Esophagus muscularis mucosa (tissue), 4 donors: ENCODE results near the gene MMRN2. TPM values are rescaled to one million over a fixed set of nuclear protein-coding genes. Genes with fewer than 3 reads are reported as not detected.
"Not testable (repeated sequence)": the region's sequence is repeated elsewhere in the genome, so short reads cannot be mapped to it uniquely, and the experiment has no call there.

Experiments
- DNase-seq: peaks from one replicate; pipeline ENCODE4 v3.0.0-alpha.2; 2017; ENCODE audit errors: extremely low spot score
- H3K27ac ChIP-seq, 4 donors: fragments of 200-600 bp; sonication (generic); replicated peaks in 1 of 4; 1 replicate in 3 of 4; 2 replicates in 1 of 4; pipeline ENCODE4 v1.5.1; 2016 to 2019; ENCODE audit warnings: mild to moderate bottlenecking in 1 of 4
- H3K27me3 ChIP-seq, 4 donors: fragments of 200-600 bp; sonication (generic); one replicate each; pipeline versions ENCODE4 v1.5.1 to v1.6.0; 2016 to 2019
- H3K36me3 ChIP-seq, 4 donors: fragments of 200-600 bp; sonication (generic); one replicate each; pipeline ENCODE4 v1.5.1; 2016 to 2019
- H3K4me1 ChIP-seq, 4 donors: fragments of 200-600 bp; sonication (generic); one replicate each; pipeline ENCODE4 v1.5.1; 2016 to 2019
- H3K4me3 ChIP-seq, 4 donors: fragments of 200-600 bp; sonication (generic); 1 replicate in 2 of 4; 2 replicates in 2 of 4; pipeline ENCODE4 v1.5.1; 2016 to 2019; ENCODE audit warnings: mild to moderate bottlenecking in 4 of 4, moderate library complexity in 1 of 4
- H3K9me3 ChIP-seq, 4 donors: fragments of 200-600 bp; sonication (generic); 1 replicate in 3 of 4; 2 replicates in 1 of 4; pipeline ENCODE4 v1.5.1; 2016 to 2019
- EP300 ChIP-seq: sonication (generic); formaldehyde crosslinking; IDR thresholded peaks from one replicate; pipeline ENCODE4 v1.6.1; 2017; ENCODE audit warnings: antibody characterized with exemption
- POLR2A ChIP-seq: fragments of 450-650 bp; IDR thresholded peaks from one replicate; pipeline ENCODE4 v1.6.1; 2017; ENCODE audit warnings: antibody characterized with exemption, moderate library complexity, mild to moderate bottlenecking, low read depth
- POLR2AphosphoS5 ChIP-seq, 2 donors: sonication (generic); formaldehyde crosslinking; IDR thresholded peaks; one replicate each; pipeline ENCODE4 v1.6.1; 2017; ENCODE audit warnings: antibody characterized with exemption in 2 of 2
- WGBS: methylation state at CpG from one replicate; pipeline ENCODE4 v1.1.5; 2018; 5-methylcytosine and 5-hydroxymethylcytosine counted together
- intact Hi-C: fragments of 100-400 bp; cut with DNase I; formaldehyde crosslinking; loops from one replicate; pipeline ENCODE4 v1.15.1; 2023
- total RNA-seq, 4 donors: library from RNA; depleted of rRNA; stranded (reverse); fragments of >200 nt; gene quantifications; one replicate each; pipeline versions ENCODE4 v1.1.0 to v1.2.1, GENCODE V29; 2016
- TF ChIP-seq, protein P1 (sequence below), 3 experiments: fragments of 200-600 bp in 2 of 3; fragments of 450-650 bp in 1 of 3; sonication (generic) in 2 of 3; IDR thresholded peaks; one replicate each; pipeline ENCODE4 v1.5.1; 2017 to 2019; ENCODE audit warnings: antibody characterized with exemption in 3 of 3, mild to moderate bottlenecking in 2 of 3, moderate library complexity in 1 of 3

MMRN2 gene, protein sequence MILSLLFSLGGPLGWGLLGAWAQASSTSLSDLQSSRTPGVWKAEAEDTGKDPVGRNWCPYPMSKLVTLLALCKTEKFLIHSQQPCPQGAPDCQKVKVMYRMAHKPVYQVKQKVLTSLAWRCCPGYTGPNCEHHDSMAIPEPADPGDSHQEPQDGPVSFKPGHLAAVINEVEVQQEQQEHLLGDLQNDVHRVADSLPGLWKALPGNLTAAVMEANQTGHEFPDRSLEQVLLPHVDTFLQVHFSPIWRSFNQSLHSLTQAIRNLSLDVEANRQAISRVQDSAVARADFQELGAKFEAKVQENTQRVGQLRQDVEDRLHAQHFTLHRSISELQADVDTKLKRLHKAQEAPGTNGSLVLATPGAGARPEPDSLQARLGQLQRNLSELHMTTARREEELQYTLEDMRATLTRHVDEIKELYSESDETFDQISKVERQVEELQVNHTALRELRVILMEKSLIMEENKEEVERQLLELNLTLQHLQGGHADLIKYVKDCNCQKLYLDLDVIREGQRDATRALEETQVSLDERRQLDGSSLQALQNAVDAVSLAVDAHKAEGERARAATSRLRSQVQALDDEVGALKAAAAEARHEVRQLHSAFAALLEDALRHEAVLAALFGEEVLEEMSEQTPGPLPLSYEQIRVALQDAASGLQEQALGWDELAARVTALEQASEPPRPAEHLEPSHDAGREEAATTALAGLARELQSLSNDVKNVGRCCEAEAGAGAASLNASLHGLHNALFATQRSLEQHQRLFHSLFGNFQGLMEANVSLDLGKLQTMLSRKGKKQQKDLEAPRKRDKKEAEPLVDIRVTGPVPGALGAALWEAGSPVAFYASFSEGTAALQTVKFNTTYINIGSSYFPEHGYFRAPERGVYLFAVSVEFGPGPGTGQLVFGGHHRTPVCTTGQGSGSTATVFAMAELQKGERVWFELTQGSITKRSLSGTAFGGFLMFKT
- 10 to 100 TPM; 24.9 to 85.9 (median 56.3) TPM for total RNA-seq

DNA sequence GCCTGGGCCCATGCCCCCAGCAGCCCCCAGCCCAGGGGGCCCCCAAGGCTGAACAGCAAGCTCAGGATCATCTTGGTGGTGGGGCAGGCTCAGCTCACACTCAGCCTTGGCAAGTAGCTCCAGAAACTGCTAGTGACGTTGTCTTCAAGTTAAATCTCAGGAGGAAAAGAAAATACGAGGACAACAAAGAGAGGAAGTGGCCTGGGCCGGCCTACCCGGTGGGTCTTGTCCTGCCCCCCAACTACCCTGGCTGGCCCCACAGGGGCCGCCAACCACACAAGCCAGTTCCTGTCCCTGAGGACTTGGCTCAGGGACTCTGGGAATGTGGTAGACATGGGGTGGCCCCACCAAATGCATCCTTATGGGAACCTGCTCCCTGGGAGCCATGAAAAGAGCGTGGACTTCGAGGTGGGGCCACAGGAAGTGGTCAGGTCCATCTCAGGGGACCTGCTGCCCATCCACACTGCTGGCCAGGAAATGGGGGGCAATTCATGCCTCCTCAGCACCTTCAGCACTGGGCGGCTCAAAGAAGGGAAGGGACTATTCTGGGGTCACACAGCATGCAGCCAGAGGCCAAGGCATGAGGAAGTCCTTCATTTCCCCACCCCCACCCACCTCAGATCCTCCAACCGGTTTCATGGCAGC lies at the start of gene MMRN2:
TSS of gene MMRN2 (minus strand) at position 145 of the 645 bp plus-strand sequence. CDS start at position 71, 74 bp downstream.
- Histone ChIP-seq H3K27me3 (no peaks in the 10 kb centered on the region), H3K27ac (peak within 1 kb of the TSS; percentile 65 to 82 (median 75)), H3K9me3 (no peaks in the 10 kb centered on the region), H3K4me1 (peaks cover 46 to 81% (median 68%) of the 10 kb centered on the region in 4 donors), H3K36me3 (no peaks in the 10 kb centered on the region), H3K4me3 (peak within 1 kb of the TSS; percentile 43 to 55 (median 43))
- no peak for DNase-seq
- TF ChIP-seq EP300: no peak
- TF ChIP-seq POLR2AphosphoS5 (IDR thresholded peaks at IDR 0.05): peak in 1 of 2 donors; percentile 41
- WGBS: 57% methylated on average over 8 of the region's 9 CpGs
- intact Hi-C loops: no loop called here

DNA sequence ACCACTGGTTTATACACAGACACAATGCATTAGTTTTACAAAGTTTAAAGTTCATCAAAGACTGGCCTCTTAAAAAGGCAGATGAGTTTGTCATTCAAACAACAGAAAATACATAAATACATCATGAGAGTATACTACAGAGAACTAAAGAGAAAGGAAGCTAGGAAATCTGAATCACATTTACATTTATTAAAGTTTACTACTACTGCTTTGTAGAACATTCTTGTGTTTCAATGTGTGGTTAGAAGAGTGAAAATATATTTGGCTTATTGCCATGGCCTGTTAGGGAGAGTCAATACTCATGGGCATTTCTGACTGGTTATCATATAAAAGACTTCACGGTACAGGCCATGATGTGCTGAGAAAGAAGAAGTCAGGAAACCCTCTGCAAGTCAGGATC lies 49.7 kb upstream of the MMRN2 start:
- WGBS: 73% methylated on average over 1 of the region's 1 CpG
- H3K4me1 ChIP-seq, H3K27me3 ChIP-seq, DNase-seq, H3K27ac ChIP-seq, H3K4me3 ChIP-seq, intact Hi-C loops, H3K9me3 ChIP-seq: not testable (repeated sequence)
- H3K36me3 ChIP-seq: peaks cover 0 to 10% (median 1%) of the 10 kb centered on the region in 4 donors

DNA sequence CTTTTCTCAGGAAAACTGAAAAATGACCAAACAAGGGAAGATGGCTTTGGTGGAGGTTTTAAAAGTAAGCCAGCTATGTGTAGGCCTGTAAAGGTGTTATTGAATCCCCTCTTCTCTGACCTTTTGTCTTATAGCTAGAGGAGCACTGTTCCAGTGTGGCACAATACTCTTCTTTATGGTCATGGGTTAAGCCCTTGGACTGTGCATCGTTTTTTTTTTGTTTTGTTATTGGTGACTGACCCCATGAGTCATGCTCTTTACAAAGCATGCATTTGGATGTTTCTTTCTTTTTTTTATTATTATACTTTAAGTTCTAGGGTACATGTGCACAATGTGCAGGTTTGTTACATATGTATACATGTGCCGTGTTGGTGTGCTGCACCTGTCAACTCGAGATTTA lies 43.1 kb upstream of the MMRN2 start:
- TF ChIP-seq POLR2AphosphoS5 (IDR thresholded peaks at IDR 0.05) (no peak), EP300 (no peak), POLR2A (no peak)
- TF ChIP-seq, protein P1, sequence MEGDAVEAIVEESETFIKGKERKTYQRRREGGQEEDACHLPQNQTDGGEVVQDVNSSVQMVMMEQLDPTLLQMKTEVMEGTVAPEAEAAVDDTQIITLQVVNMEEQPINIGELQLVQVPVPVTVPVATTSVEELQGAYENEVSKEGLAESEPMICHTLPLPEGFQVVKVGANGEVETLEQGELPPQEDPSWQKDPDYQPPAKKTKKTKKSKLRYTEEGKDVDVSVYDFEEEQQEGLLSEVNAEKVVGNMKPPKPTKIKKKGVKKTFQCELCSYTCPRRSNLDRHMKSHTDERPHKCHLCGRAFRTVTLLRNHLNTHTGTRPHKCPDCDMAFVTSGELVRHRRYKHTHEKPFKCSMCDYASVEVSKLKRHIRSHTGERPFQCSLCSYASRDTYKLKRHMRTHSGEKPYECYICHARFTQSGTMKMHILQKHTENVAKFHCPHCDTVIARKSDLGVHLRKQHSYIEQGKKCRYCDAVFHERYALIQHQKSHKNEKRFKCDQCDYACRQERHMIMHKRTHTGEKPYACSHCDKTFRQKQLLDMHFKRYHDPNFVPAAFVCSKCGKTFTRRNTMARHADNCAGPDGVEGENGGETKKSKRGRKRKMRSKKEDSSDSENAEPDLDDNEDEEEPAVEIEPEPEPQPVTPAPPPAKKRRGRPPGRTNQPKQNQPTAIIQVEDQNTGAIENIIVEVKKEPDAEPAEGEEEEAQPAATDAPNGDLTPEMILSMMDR (IDR thresholded peaks at IDR 0.05): no peak
- no peaks in the 10 kb centered on the region for H3K9me3 ChIP-seq
- H3K36me3 ChIP-seq: peaks cover 0 to 23% (median 10%) of the 10 kb centered on the region in 4 donors
- no peaks in the 10 kb centered on the region for H3K4me1 ChIP-seq
- H3K27me3 ChIP-seq: no peaks in the 10 kb centered on the region
- H3K27ac ChIP-seq: no peak overlapping the region
- no peak for DNase-seq
- no peak overlapping the region for H3K4me3 ChIP-seq
- intact Hi-C loops: no loop called here
- 74% methylated on average over 3 of the region's 3 CpGs for WGBS

DNA sequence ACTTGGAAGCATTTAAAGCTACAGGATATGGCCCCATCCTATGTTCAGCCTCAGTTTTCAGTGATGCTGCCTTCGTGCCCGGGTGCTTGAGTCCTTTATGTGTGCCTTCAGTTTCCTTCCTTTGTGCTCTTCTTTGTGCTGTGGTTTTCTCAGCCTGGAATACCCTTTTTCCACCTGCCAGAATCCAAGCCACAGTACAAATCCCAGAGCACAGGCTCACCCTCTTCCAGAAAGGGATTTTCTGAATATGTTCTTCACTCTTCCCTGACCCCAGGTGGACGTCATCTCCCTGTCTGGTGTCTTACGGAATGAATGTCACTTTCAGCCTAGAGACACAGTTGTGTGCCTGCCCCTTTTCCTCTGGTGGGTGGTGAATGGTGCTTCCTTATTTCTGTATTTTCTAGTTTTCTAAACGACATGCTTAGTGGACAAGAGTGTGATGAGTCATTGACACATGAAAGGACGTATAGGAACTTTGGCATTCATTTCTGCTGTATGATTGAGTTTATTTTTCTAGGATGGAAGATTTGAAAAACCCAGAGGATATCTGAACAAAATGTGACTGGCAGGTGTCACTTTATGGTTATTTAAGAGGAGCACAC lies 42.5 kb upstream of the MMRN2 start:
- H3K27ac ChIP-seq, H3K9me3 ChIP-seq, intact Hi-C loops, H3K4me1 ChIP-seq, H3K27me3 ChIP-seq, DNase-seq, H3K4me3 ChIP-seq: not testable (repeated sequence)
- peaks cover 0 to 27% (median 10%) of the 10 kb centered on the region in 4 donors for H3K36me3 ChIP-seq
- WGBS: 70% methylated on average over 6 of the region's 6 CpGs

DNA sequence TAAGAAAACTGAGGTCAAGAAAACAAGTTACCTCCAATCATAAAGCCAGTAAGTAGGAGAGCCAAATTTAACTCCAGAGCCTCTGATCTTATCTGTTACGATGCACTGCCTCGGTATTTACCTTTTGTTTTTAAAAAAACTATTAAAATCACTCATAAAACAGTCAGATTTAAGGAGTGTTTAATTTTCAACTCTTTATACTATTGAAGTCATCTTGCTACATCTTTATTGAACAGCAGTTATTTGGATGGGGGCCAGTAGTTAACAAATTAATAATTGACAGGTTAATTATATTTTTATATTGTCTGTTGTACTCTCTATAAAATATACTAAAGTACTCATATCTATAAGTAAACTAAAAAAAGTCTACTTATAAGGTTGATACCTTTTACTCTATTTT lies 35.5 kb upstream of the MMRN2 start:
- Histone ChIP-seq H3K9me3 (no peaks in the 10 kb centered on the region), H3K4me1 (no peaks in the 10 kb centered on the region), H3K4me3 (no peak overlapping the region), H3K27ac (no peak overlapping the region), H3K27me3 (no peaks in the 10 kb centered on the region), H3K36me3 (peaks cover 0 to 40% (median 13%) of the 10 kb centered on the region in 4 donors)
- intact Hi-C loops: no loop called here
- 95% methylated on average over 2 of the region's 2 CpGs for WGBS
- TF ChIP-seq POLR2AphosphoS5 (IDR thresholded peaks at IDR 0.05): no peak
- TF ChIP-seq EP300: no peak
- no peak for TF ChIP-seq POLR2A
- TF ChIP-seq, protein P1 (IDR thresholded peaks at IDR 0.05): no peak
- no peak for DNase-seq
